Hepatocyte (in vitro differentiated cells): ENCODE results near the gene ASS1. TPM values are rescaled to one million over a fixed set of nuclear protein-coding genes. Genes with fewer than 3 reads are reported as not detected.

Source experiments
- DNase-seq: peaks from one replicate; pipeline ENCODE4 v3.0.0-alpha.2; 2016; ENCODE audit warnings: low spot score
- H2AFZ ChIP-seq: fragments of 200-600 bp; sonication (generic); 2 replicates; pipeline ENCODE4 v1.6.0; 2016; ENCODE audit warnings: antibody characterized with exemption, mild to moderate bottlenecking
- H3K27ac ChIP-seq: fragments of 200-600 bp; sonication (generic); 2 replicates; pipeline ENCODE4 v1.5.1; 2016; ENCODE audit warnings: mild to moderate bottlenecking
- H3K27me3 ChIP-seq: fragments of 200-600 bp; sonication (generic); 2 replicates; pipeline ENCODE4 v1.6.1; 2016
- H3K36me3 ChIP-seq: fragments of 200-600 bp; sonication (generic); replicated peaks from 2 replicates; pipeline ENCODE4 v1.5.1; 2016; ENCODE audit warnings: low read depth; ENCODE audit not compliant: insufficient read depth
- H3K4me1 ChIP-seq: fragments of 200-600 bp; sonication (generic); 2 replicates; pipeline ENCODE4 v1.5.1; 2016; ENCODE audit warnings: mild to moderate bottlenecking, moderate library complexity; ENCODE audit not compliant: insufficient read depth
- H3K4me2 ChIP-seq: fragments of 200-600 bp; sonication (generic); 2 replicates; pipeline ENCODE4 v1.6.0; 2016
- H3K4me3 ChIP-seq: fragments of 200-600 bp; sonication (generic); 2 replicates; pipeline ENCODE4 v1.5.1; 2016; ENCODE audit warnings: mild to moderate bottlenecking
- H3K79me2 ChIP-seq: fragments of 200-600 bp; sonication (generic); 2 replicates; pipeline ENCODE4 v1.6.0; 2017; ENCODE audit warnings: mild to moderate bottlenecking
- H3K9me2 ChIP-seq: fragments of 200-600 bp; sonication (generic); replicated peaks from 2 replicates; pipeline ENCODE4 v1.6.0; 2017; ENCODE audit warnings: mild to moderate bottlenecking; ENCODE audit not compliant: insufficient read depth
- H3K9me3 ChIP-seq: fragments of 200-600 bp; sonication (generic); 2 replicates; pipeline ENCODE4 v1.5.1; 2016; ENCODE audit warnings: low read depth, mild to moderate bottlenecking
- H4K20me1 ChIP-seq: fragments of 200-600 bp; sonication (generic); 2 replicates; pipeline ENCODE4 v1.6.0; 2016; ENCODE audit warnings: mild to moderate bottlenecking; ENCODE audit not compliant: insufficient read depth, poor library complexity, severe bottlenecking
- CTCF ChIP-seq: fragments of 200-600 bp; sonication (generic); IDR thresholded peaks from 2 replicates; pipeline ENCODE4 v1.5.1; 2016; ENCODE audit warnings: antibody characterized with exemption, mild to moderate bottlenecking; ENCODE audit not compliant: poor library complexity
- EZH2 ChIP-seq: fragments of 200-600 bp; sonication (generic); IDR thresholded peaks from 2 replicates; pipeline ENCODE4 v1.6.1; 2016; ENCODE audit warnings: antibody characterized with exemption, mild to moderate bottlenecking, borderline replicate concordance
- EZH2phosphoT487 ChIP-seq: fragments of 200-600 bp; sonication (generic); IDR thresholded peaks from one replicate; pipeline ENCODE4 v1.6.1; 2018; ENCODE audit warnings: antibody characterized with exemption, mild to moderate bottlenecking, low read depth, moderate library complexity; ENCODE audit not compliant: unreplicated experiment, severe bottlenecking
- WGBS: methylation state at CpG from one replicate; pipeline ENCODE4 v1.1.6; 2016; ENCODE audit warnings: low lambda C conversion rate; ENCODE audit errors: missing lambda C conversion rate; 5-methylcytosine and 5-hydroxymethylcytosine counted together
- polyA plus RNA-seq: library from polyadenylated mRNA; unstranded; fragments of >200 nt; fragmentation: Nextera tagmentation; extraction: Ambion mirVana; gene quantifications from 2 replicates; pipeline ENCODE4 v1.2.1, GENCODE V29; 2016
- total RNA-seq: library from RNA; depleted of rRNA; stranded (reverse); fragments of >200 nt; gene quantifications from 2 replicates; pipeline ENCODE4 v1.2.3, GENCODE V29; 2014

Gene ASS1
- total and polyA plus RNA-seq, 2 experiments from 2014 or later = 145 to 292 TPM

- no peak overlapping the region for H3K27ac ChIP-seq
- no peaks in the 10 kb centered on the region for H4K20me1 ChIP-seq
- no peak overlapping the region for H2AFZ ChIP-seq
- H3K9me3 ChIP-seq = no peaks in the 10 kb centered on the region
- DNase-seq = no peak
- 78% methylated on average over 2 of the region's 2 CpGs for WGBS
- no peak overlapping the region for H3K4me3 ChIP-seq
- no peak overlapping the region for H3K4me2 ChIP-seq
- H3K4me1 ChIP-seq = peaks cover 2% of the 10 kb centered on the region
- peaks cover 17% of the 10 kb centered on the region for H3K27me3 ChIP-seq
- TF ChIP-seq EZH2phosphoT487 (no peak), EZH2 (no peak), CTCF (no peak)
- H3K79me2 ChIP-seq = no peaks in the 10 kb centered on the region
- H3K9me2 ChIP-seq = no peaks in the 10 kb centered on the region
- no peaks in the 10 kb centered on the region for H3K36me3 ChIP-seq
Measured at GRCh38 chr9:130541533-130541932, 96.8 kb downstream of the ASS1 start.

- Histone ChIP-seq H2AFZ (no peak overlapping the region), H3K4me2 (no peak overlapping the region), H3K27ac (no peak overlapping the region), H3K4me3 (no peak overlapping the region), H3K9me3 (no peaks in the 10 kb centered on the region), H3K27me3 (peaks cover 13% of the 10 kb centered on the region), H3K9me2 (no peaks in the 10 kb centered on the region), H3K36me3 (no peaks in the 10 kb centered on the region), H3K79me2 (no peaks in the 10 kb centered on the region), H3K4me1 (no peaks in the 10 kb centered on the region), H4K20me1 (no peaks in the 10 kb centered on the region)
- 93% methylated on average over 5 of the region's 5 CpGs for whole genome bisulfite sequencing
- TF ChIP-seq EZH2phosphoT487 (no peak), CTCF (no peak), EZH2 (no peak)
- no peak for DNase-seq
Measured at GRCh38 chr9:130542038-130542437, 97.3 kb downstream of the ASS1 start.

GRCh38 chr9:130542457-130543228 is 97.9 kb downstream of the ASS1 start:
- Histone ChIP-seq H3K79me2 (no peaks in the 10 kb centered on the region), H3K4me2 (no peak overlapping the region), H3K4me3 (no peak overlapping the region), H4K20me1 (no peaks in the 10 kb centered on the region), H3K9me2 (no peaks in the 10 kb centered on the region), H3K27ac (no peak overlapping the region), H3K4me1 (no peaks in the 10 kb centered on the region), H3K27me3 (peaks cover 13% of the 10 kb centered on the region), H3K9me3 (no peaks in the 10 kb centered on the region), H2AFZ (no peak overlapping the region), H3K36me3 (no peaks in the 10 kb centered on the region)
- no peak for DNase-seq
- WGBS = 77% methylated on average over 6 of the region's 7 CpGs
- TF ChIP-seq EZH2phosphoT487 = no peak
- TF ChIP-seq CTCF = no peak
- TF ChIP-seq EZH2 = no peak
